HCT116 (cell line): ENCODE results near the gene LARP4. TPM values are rescaled to one million over a fixed set of nuclear protein-coding genes. Genes with fewer than 3 reads are reported as not detected.

Experiments used
- ATAC-seq: fragments of 200-7000 bp; cut with Tn5 transposase; 2 replicates; pipeline ENCODE4 v1.9.1; 2020; ENCODE audit warnings: mild to moderate bottlenecking, moderate library complexity
- BruUV-seq: library from RNA; stranded (reverse); fragments of 400-500 nt; replicated peaks from 2 replicates; lab custom pipeline; 2021; lab: Mats Ljungman, UMichigan
- CTCF ChIA-PET: fragments of 300-600 bp; sonication (Branson Sonifier 250); formaldehyde crosslinking; loops from one replicate; lab custom pipeline; 2021; ENCODE audit warnings: antibody characterized with exemption; lab: Charles Lee
- POLR2A ChIA-PET: fragments of 300-600, 350-600 bp; sonication (Branson Sonifier 250); formaldehyde crosslinking; loops from one replicate; lab custom pipeline; 2021; ENCODE audit warnings: antibody characterized with exemption; lab: Charles Lee
- RAD21 ChIA-PET, 2 experiments: fragments of 300-600 bp; sonication (Branson Sonifier 250); formaldehyde crosslinking; loops; one replicate each; lab custom pipeline; 2023; ENCODE audit warnings: low total read pairs in 2 of 2; ENCODE audit not compliant: uncharacterized antibody in 2 of 2, unreplicated experiment in 2 of 2, low non-redundant PET in 1 of 2; lab: Charles Lee
- DNase-seq: peaks from one replicate; pipeline ENCODE4 v3.0.0-alpha.2; 2010; ENCODE audit warnings: low read depth, low spot score
- H2AFZ ChIP-seq: fragments of 200-600 bp; shearing (Covaris generic), sonication (generic); 2 replicates; pipeline ENCODE4 v1.6.1; 2017; ENCODE audit warnings: low read depth, mixed run types, mixed read lengths, antibody characterized with exemption, low read length; ENCODE audit not compliant: poor library complexity, severe bottlenecking
- H3K27ac ChIP-seq: 2 replicates; pipeline ENCODE4 v1.5.1; 2012; ENCODE audit warnings: low read depth, low read length
- H3K27me3 ChIP-seq: fragments of 200-600 bp; sonication (generic); 2 replicates; pipeline ENCODE4 v1.6.1; 2016; ENCODE audit warnings: mixed run types, low read length, mixed read lengths; ENCODE audit not compliant: insufficient read depth
- H3K36me3 ChIP-seq, 2 experiments: fragments of 200-500 bp in 1 of 2; fragments of 200-600 bp in 1 of 2; sonication (Bioruptor generic) in 1 of 2; sonication (generic) in 1 of 2; 2 replicates each; pipeline versions ENCODE4 v1.5.1 to v1.6.1; 2014 to 2016; ENCODE audit warnings: low read length in 2 of 2, inconsistent platforms in 1 of 2, mixed read lengths in 1 of 2, mixed run types in 1 of 2; ENCODE audit not compliant: insufficient read depth in 2 of 2, control insufficient read depth in 1 of 2
- H3K4me1 ChIP-seq, 2 experiments: fragments of 200-600 bp in 1 of 2; sonication (generic) in 1 of 2; 2 replicates each; pipeline versions ENCODE4 v1.5.1 to v1.6.1; 2012 to 2017; ENCODE audit warnings: low read length in 2 of 2, inconsistent platforms in 1 of 2, mild to moderate bottlenecking in 1 of 2, mixed read lengths in 1 of 2, mixed run types in 1 of 2, moderate library complexity in 1 of 2; ENCODE audit not compliant: insufficient read depth in 2 of 2, control insufficient read depth in 1 of 2
- H3K4me2 ChIP-seq: fragments of 200-600 bp; sonication (generic); 2 replicates; pipeline ENCODE4 v1.6.1; 2017; ENCODE audit warnings: mixed run types, low read length, mixed read lengths
- H3K4me3 ChIP-seq, 2 experiments: fragments of 200-600 bp in 1 of 2; sonication (generic) in 1 of 2; replicated peaks in 1 of 2; 2 replicates each; pipeline ENCODE4 v1.5.1; 2011 to 2016; ENCODE audit warnings: low read length in 2 of 2, control low read depth in 1 of 2, low read depth in 1 of 2, mild to moderate bottlenecking in 1 of 2, mixed read lengths in 1 of 2, mixed run types in 1 of 2
- H3K79me2 ChIP-seq: fragments of 200-600 bp; sonication (generic); 2 replicates; pipeline ENCODE4 v1.6.1; 2017; ENCODE audit warnings: mild to moderate bottlenecking, mixed run types, low read length, moderate library complexity, mixed read lengths; ENCODE audit not compliant: insufficient read depth
- H3K9ac ChIP-seq: fragments of 200-600 bp; sonication (generic); 2 replicates; pipeline ENCODE4 v1.6.1; 2016; ENCODE audit warnings: low read length, mixed read lengths
- H3K9me2 ChIP-seq: fragments of 200-600 bp; sonication (generic), shearing (Covaris generic); 2 replicates; pipeline ENCODE4 v1.6.1; 2017; ENCODE audit warnings: mixed run types, mild to moderate bottlenecking, moderate library complexity; ENCODE audit not compliant: insufficient read depth
- H3K9me3 ChIP-seq, 2 experiments: fragments of 200-500 bp in 1 of 2; fragments of 200-600 bp in 1 of 2; sonication (Bioruptor generic) in 1 of 2; sonication (generic) in 1 of 2; 2 replicates each; pipeline ENCODE4 v1.6.1; 2014 to 2017; ENCODE audit warnings: low read length in 2 of 2, mixed read lengths in 2 of 2, inconsistent platforms in 1 of 2, low read depth in 1 of 2, mild to moderate bottlenecking in 1 of 2, mixed run types in 1 of 2, moderate library complexity in 1 of 2; ENCODE audit not compliant: control insufficient read depth in 1 of 2, insufficient read depth in 1 of 2
- H4K20me1 ChIP-seq: fragments of 200-600 bp; sonication (generic), shearing (Covaris generic); 2 replicates; pipeline ENCODE4 v1.6.1; 2017; ENCODE audit warnings: mixed run types, mild to moderate bottlenecking, moderate library complexity; ENCODE audit not compliant: insufficient read depth
- CEBPB ChIP-seq: IDR thresholded peaks from 2 replicates; pipeline ENCODE4 v1.6.1; 2012; ENCODE audit warnings: low read depth
- CTCF ChIP-seq, 3 experiments: fragments of 200-600 bp in 1 of 3; sonication (generic) in 1 of 3; IDR thresholded peaks in 2 of 3; conservative IDR thresholded peaks in 1 of 3; 2 replicates each; pipeline ENCODE4 v1.5.1; 2012 to 2017; ENCODE audit warnings: low read depth in 2 of 3, low read length in 2 of 3, antibody characterized with exemption in 1 of 3, borderline replicate concordance in 1 of 3, control low read depth in 1 of 3, mild to moderate bottlenecking in 1 of 3, mixed read lengths in 1 of 3, mixed run types in 1 of 3, moderate library complexity in 1 of 3; ENCODE audit not compliant: insufficient read depth in 1 of 3
- ELF1 ChIP-seq: IDR thresholded peaks from 2 replicates; pipeline ENCODE4 v1.6.1; 2012; ENCODE audit warnings: low read depth, borderline replicate concordance
- EZH2 ChIP-seq: fragments of 200-600 bp; sonication (generic); IDR thresholded peaks from 2 replicates; pipeline ENCODE4 v1.6.1; 2017; ENCODE audit warnings: antibody characterized with exemption, mixed run types
- JUND ChIP-seq: IDR thresholded peaks from 2 replicates; pipeline ENCODE4 v1.6.1; 2012
- POLR2A ChIP-seq: IDR thresholded peaks from 2 replicates; pipeline ENCODE4 v1.7.0; 2011; ENCODE audit warnings: borderline replicate concordance; ENCODE audit not compliant: insufficient read depth, insufficient read length; ENCODE audit errors: extremely low read depth
- POLR2AphosphoS5 ChIP-seq: IDR thresholded peaks from 2 replicates; pipeline ENCODE4 v1.6.1; 2011; ENCODE audit warnings: mild to moderate bottlenecking, low read depth, low read length, moderate library complexity
- RAD21 ChIP-seq: IDR thresholded peaks from 2 replicates; pipeline ENCODE4 v1.6.1; 2012; ENCODE audit warnings: low read depth, mild to moderate bottlenecking
- REST ChIP-seq: IDR thresholded peaks from 2 replicates; pipeline ENCODE4 v1.6.1; 2012; ENCODE audit warnings: low read depth
- SIN3A ChIP-seq: IDR thresholded peaks from 2 replicates; pipeline ENCODE4 v1.6.1; 2012; ENCODE audit warnings: low read depth
- SRF ChIP-seq: IDR thresholded peaks from 2 replicates; pipeline ENCODE4 v1.6.1; 2012; ENCODE audit warnings: low read depth
- YY1 ChIP-seq: IDR thresholded peaks from 2 replicates; pipeline ENCODE4 v1.6.1; 2011; ENCODE audit warnings: low read length, low read depth, moderate library complexity, mild to moderate bottlenecking; ENCODE audit not compliant: insufficient replicate concordance; ENCODE audit errors: extremely low read depth
- ZNF274 ChIP-seq: fragments of 200-500 bp; sonication (Bioruptor generic); IDR thresholded peaks from 2 replicates; pipeline ENCODE4 v1.6.1; 2014; ENCODE audit warnings: mild to moderate bottlenecking, low read depth, low read length, inconsistent platforms
- intact Hi-C: fragments of 100-400 bp; cut with micrococcal nuclease; formaldehyde crosslinking; loops from 2 replicates; pipeline ENCODE4 v1.10.0; 2022
- total RNA-seq: library from RNA; stranded (reverse); gene quantifications from one replicate; pipeline ENCODE4 v1.2.1, GENCODE V29; 2021; ENCODE audit not compliant: unreplicated experiment

The LARP4 gene
- total RNA-seq, 1 experiment from 2014 or later = 76.3 TPM

GRCh38 chr12:50353404-50353803 lies 47.3 kb upstream of the LARP4 start:
- intact Hi-C loops = no loop called here
- ChIA-PET RAD21 (no interaction called here), CTCF (no interaction called here), POLR2A (no interaction called here)
- ATAC-seq (no peak), DNase-seq (no peak)
- Histone ChIP-seq H4K20me1 (no peaks in the 10 kb centered on the region), H3K79me2 (no peaks in the 10 kb centered on the region), H3K9me3 (no peaks in the 10 kb centered on the region), H3K9me2 (no peaks in the 10 kb centered on the region), H2AFZ (no peak overlapping the region), H3K4me3 (no peak overlapping the region), H3K36me3 (no peaks in the 10 kb centered on the region), H3K27me3 (no peaks in the 10 kb centered on the region), H3K4me2 (no peak overlapping the region), H3K4me1 (peaks cover 5 to 13% of the 10 kb centered on the region in 2 experiments), H3K27ac (no peak overlapping the region), H3K9ac (no peak overlapping the region)
- no TSS peak for BruUV-seq
- TF ChIP-seq CTCF (IDR thresholded peaks at IDR 0.05 in 2 of 3, conservative IDR thresholded peaks at IDR 0.05 in 1 of 3; ENCODE audit: borderline replicate concordance in 1 of 3, insufficient read depth in 1 of 3, low read depth in 2 of 3, low read length in 2 of 3) (no peak), JUND (no peak), REST (no peak), RAD21 (no peak), SRF (no peak), YY1 (no peak), CEBPB (no peak), POLR2AphosphoS5 (no peak), ZNF274 (no peak), ELF1 (no peak), EZH2 (no peak), SIN3A (no peak), POLR2A (no peak)
